ENCODE results near the gene ERGIC1. TPM values are rescaled to one million over a fixed set of nuclear protein-coding genes. Genes with fewer than 3 reads are reported as not detected.

Gene ERGIC1
- total and polyA plus RNA-seq, 2 of the 13 experiments (the other 11 are each of a cell fraction or from before 2014, with no cell fraction given): 78.5 to 184 TPM

DNA sequence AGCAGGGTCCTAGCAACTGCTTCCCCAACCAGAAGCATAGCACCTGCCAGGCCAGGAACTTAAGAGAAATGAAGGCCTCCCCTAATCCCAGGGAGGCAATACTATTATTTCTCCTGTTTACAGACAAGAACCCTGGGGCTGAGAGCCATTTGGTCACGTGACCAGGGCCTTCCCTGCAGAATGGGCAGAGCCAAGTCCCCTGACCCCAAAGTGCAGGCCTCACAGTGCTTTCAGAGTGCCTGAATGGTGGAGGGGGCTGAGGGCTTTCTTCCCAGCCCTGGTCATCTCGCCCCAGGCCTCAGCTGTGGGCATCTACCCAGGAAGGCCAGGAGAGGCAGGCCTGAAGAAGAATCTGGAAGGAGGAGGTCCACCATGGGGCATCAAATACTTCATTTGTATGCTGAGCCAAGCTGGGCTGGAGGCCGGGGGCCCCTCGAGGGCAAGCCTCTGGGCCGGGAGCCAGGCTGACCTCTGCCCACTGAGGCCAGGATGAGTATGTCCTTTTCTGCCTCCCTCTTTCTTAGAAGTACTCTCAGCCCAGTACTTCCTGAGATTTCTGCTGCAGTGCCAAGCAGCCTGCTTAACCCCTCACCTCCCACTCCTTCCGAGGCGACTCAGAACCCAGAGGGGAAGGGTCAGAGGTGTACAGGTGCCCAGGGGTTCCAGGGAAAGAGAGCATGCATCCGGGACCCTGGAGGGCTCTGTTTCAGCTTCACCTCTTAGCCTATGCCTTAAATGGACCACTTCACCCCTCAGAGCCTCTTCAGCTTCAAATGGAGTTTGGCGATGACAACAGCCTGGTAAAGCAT lies 44.2 kb upstream of the ERGIC1 start (continued):
- no peak for TF ChIP-seq CBFB (CRISPR knock-in tag; IDR thresholded peaks at IDR 0.05)
- TF ChIP-seq, protein P1, sequence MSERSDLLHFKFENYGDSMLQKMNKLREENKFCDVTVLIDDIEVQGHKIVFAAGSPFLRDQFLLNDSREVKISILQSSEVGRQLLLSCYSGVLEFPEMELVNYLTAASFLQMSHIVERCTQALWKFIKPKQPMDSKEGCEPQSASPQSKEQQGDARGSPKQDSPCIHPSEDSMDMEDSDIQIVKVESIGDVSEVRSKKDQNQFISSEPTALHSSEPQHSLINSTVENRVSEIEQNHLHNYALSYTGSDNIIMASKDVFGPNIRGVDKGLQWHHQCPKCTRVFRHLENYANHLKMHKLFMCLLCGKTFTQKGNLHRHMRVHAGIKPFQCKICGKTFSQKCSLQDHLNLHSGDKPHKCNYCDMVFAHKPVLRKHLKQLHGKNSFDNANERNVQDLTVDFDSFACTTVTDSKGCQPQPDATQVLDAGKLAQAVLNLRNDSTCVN (CRISPR knock-in tag; IDR thresholded peaks at IDR 0.05; ENCODE audit: borderline replicate concordance): 0 out of 2 replicates have a peak, but pooled peaks have one; percentile 27
- TF ChIP-seq SOX5 (CRISPR knock-in tag; IDR thresholded peaks at IDR 0.05; ENCODE audit: borderline replicate concordance): peak; percentile 27; the same call in 1 of the 2 replicates
- TF ChIP-seq, protein P2, sequence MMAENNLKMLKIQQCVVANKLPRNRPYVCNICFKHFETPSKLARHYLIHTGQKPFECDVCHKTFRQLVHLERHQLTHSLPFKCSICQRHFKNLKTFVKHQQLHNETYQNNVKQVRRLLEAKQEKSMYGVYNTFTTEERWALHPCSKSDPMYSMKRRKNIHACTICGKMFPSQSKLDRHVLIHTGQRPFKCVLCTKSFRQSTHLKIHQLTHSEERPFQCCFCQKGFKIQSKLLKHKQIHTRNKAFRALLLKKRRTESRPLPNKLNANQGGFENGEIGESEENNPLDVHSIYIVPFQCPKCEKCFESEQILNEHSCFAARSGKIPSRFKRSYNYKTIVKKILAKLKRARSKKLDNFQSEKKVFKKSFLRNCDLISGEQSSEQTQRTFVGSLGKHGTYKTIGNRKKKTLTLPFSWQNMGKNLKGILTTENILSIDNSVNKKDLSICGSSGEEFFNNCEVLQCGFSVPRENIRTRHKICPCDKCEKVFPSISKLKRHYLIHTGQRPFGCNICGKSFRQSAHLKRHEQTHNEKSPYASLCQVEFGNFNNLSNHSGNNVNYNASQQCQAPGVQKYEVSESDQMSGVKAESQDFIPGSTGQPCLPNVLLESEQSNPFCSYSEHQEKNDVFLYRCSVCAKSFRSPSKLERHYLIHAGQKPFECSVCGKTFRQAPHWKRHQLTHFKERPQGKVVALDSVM (CRISPR knock-in tag; IDR thresholded peaks at IDR 0.05): peak; percentile 74
- no peak for TF ChIP-seq JARID2 (CRISPR knock-in tag; IDR thresholded peaks at IDR 0.05; ENCODE audit: insufficient replicate concordance)
- no peak for TF ChIP-seq NFRKB (IDR thresholded peaks at IDR 0.05)
- TF ChIP-seq ZNF251 (CRISPR knock-in tag; IDR thresholded peaks at IDR 0.05): no peak
- no peak for TF ChIP-seq MTF1 (CRISPR knock-in tag; IDR thresholded peaks at IDR 0.05)
- TF ChIP-seq TMF1 (CRISPR knock-in tag; IDR thresholded peaks at IDR 0.05; ENCODE audit: low read depth): no peak
- peak; percentile 42; the same call in 1 of the 2 replicates for TF ChIP-seq FOXA3 (CRISPR knock-in tag; IDR thresholded peaks at IDR 0.05)
- no peak for TF ChIP-seq REPIN1 (CRISPR knock-in tag; IDR thresholded peaks at IDR 0.05; ENCODE audit: borderline replicate concordance, low read depth)
- peak; percentile 62; the same call in 1 of the 2 replicates for TF ChIP-seq NR2F6 (IDR thresholded peaks at IDR 0.05)
- peak; percentile 65; the same call in 1 of the 2 replicates for TF ChIP-seq NR2F6 (CRISPR knock-in tag; IDR thresholded peaks at IDR 0.05)
- no peak for TF ChIP-seq ZNF460 (CRISPR knock-in tag; IDR thresholded peaks at IDR 0.05; ENCODE audit: borderline replicate concordance)
- TF ChIP-seq GLI4 (CRISPR knock-in tag; IDR thresholded peaks at IDR 0.05; ENCODE audit: borderline replicate concordance): no peak
- TF ChIP-seq ZNF816 (CRISPR knock-in tag; IDR thresholded peaks at IDR 0.05; ENCODE audit: borderline replicate concordance): no peak
- peak; percentile 32; the same call in 1 of the 2 replicates for TF ChIP-seq PITX1 (CRISPR knock-in tag; IDR thresholded peaks at IDR 0.05)
- TF ChIP-seq CEBPG (CRISPR knock-in tag; IDR thresholded peaks at IDR 0.05): no peak
- no peak for TF ChIP-seq ARID2 (CRISPR knock-in tag; IDR thresholded peaks at IDR 0.05; ENCODE audit: borderline replicate concordance)
- no peak for TF ChIP-seq LCORL (IDR thresholded peaks at IDR 0.05)
- peak; percentile 50 for TF ChIP-seq LCORL (CRISPR knock-in tag; IDR thresholded peaks at IDR 0.05)
- TF ChIP-seq KMT2A (CRISPR knock-in tag; IDR thresholded peaks at IDR 0.05): no peak
- TF ChIP-seq, protein P3, sequence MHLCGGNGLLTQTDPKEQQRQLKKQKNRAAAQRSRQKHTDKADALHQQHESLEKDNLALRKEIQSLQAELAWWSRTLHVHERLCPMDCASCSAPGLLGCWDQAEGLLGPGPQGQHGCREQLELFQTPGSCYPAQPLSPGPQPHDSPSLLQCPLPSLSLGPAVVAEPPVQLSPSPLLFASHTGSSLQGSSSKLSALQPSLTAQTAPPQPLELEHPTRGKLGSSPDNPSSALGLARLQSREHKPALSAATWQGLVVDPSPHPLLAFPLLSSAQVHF (CRISPR knock-in tag; IDR thresholded peaks at IDR 0.05): no peak
- TF ChIP-seq ZC3H4 (CRISPR knock-in tag; IDR thresholded peaks at IDR 0.05; ENCODE audit: borderline replicate concordance): peak; percentile 28; the same call in 1 of the 2 replicates
- 0 out of 2 replicates have a peak, but pooled peaks have one; percentile 53 for TF ChIP-seq ZNF430 (CRISPR knock-in tag; IDR thresholded peaks at IDR 0.05)
- TF ChIP-seq ZSCAN29 (CRISPR knock-in tag; conservative IDR thresholded peaks at IDR 0.05): no peak
- TF ChIP-seq, protein P4, sequence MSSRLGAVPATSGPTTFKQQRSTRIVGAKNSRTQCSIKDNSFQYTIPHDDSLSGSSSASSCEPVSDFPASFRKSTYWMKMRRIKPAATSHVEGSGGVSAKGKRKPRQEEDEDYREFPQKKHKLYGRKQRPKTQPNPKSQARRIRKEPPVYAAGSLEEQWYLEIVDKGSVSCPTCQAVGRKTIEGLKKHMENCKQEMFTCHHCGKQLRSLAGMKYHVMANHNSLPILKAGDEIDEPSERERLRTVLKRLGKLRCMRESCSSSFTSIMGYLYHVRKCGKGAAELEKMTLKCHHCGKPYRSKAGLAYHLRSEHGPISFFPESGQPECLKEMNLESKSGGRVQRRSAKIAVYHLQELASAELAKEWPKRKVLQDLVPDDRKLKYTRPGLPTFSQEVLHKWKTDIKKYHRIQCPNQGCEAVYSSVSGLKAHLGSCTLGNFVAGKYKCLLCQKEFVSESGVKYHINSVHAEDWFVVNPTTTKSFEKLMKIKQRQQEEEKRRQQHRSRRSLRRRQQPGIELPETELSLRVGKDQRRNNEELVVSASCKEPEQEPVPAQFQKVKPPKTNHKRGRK (CRISPR knock-in tag; IDR thresholded peaks at IDR 0.05): no peak
